ENCODE results near the gene ARHGEF26. TPM values are rescaled to one million over a fixed set of nuclear protein-coding genes. Genes with fewer than 3 reads are reported as not detected.

ARHGEF26 gene
- total RNA-seq, 1 experiment from 2014 or later = 13.7 TPM

DNA sequence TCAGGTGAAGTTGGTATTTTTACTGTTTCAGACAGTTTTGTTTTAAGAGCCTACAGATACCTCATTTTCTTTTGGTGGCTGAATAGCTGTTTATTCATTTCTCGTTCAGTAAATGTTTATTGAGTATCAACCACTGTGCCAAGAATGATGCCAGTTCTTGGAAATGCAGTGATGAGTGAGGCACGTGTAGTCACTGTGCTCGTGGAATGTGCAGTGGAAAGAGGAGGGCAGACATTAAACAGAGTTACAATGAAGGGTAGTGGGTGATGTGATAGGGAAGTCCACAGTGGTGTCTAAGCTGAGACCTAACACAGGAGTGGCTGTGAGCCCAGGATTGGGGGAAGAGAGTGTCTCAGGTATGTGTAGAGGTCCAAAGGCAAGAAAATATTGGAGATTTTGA, 73.7 kb downstream of the ARHGEF26 start:
- Histone ChIP-seq H3K18ac (ENCODE audit: insufficient read length, low read depth, low read length) (no peak overlapping the region), H3K27ac (ENCODE audit: insufficient read length, low read depth, low read length) (no peak overlapping the region), H3K4ac (ENCODE audit: low read depth, low read length) (no peak overlapping the region), H3K23ac (ENCODE audit: insufficient read length, low read depth, low read length) (no peak overlapping the region), H2BK120ac (ENCODE audit: low read depth, low read length, poor library complexity, severe bottlenecking) (no peak overlapping the region), H4K91ac (ENCODE audit: insufficient read length, low read depth, low read length) (no peak overlapping the region), H4K5ac (ENCODE audit: insufficient read length, low read depth, low read length) (no peak overlapping the region), H3K23me2 (ENCODE audit: insufficient read length, low read depth, low read length, poor library complexity, severe bottlenecking) (no peaks in the 10 kb centered on the region), H4K8ac (replicated peaks; ENCODE audit: insufficient read length, low read depth, low read length) (no peak overlapping the region), H3K9me3 (ENCODE audit: control insufficient read depth, low read depth, low read length) (no peaks in the 10 kb centered on the region), H3K79me1 (ENCODE audit: insufficient read depth, low read depth, low read length, poor library complexity, severe bottlenecking) (no peaks in the 10 kb centered on the region), H2AK5ac (ENCODE audit: insufficient read length, low read length) (no peak overlapping the region), H3K4me1 (ENCODE audit: insufficient read depth, low read length) (peaks cover 5% of the 10 kb centered on the region; the same call in 1 of the 2 replicates), H3K9ac (ENCODE audit: extremely low read depth, insufficient read length, low read length) (no peak overlapping the region), H3K27me3 (ENCODE audit: insufficient read depth, low read length) (no peaks in the 10 kb centered on the region), H3K4me2 (ENCODE audit: insufficient read depth, insufficient read length, low read length) (no peak overlapping the region), H2BK15ac (ENCODE audit: low read depth, low read length) (no peak overlapping the region), H3K79me2 (ENCODE audit: insufficient read depth, low read length) (no peaks in the 10 kb centered on the region), H4K20me1 (ENCODE audit: control insufficient read depth, insufficient read depth, insufficient read length) (no peaks in the 10 kb centered on the region), H2BK12ac (ENCODE audit: insufficient read length, low read depth, low read length) (no peak overlapping the region), H3K14ac (ENCODE audit: insufficient read depth, low read length) (no peak overlapping the region), H3T11ph (ENCODE audit: low read length) (no peak overlapping the region), H3K56ac (ENCODE audit: insufficient read length, low read depth, low read length) (no peak overlapping the region), H2BK5ac (ENCODE audit: insufficient read length, low read length) (no peak overlapping the region), H2AFZ (ENCODE audit: low read length) (no peak overlapping the region), H2BK20ac (ENCODE audit: low read depth, low read length, poor library complexity, severe bottlenecking) (no peak overlapping the region)
- Mint-ChIP-seq H3K27me3 (ENCODE audit: low read depth) (no peaks in the 10 kb centered on the region), H3K27ac (peak overlapping the region in 1 of 3 experiments; percentile 55; a peak in 2 of 7 replicates), H3K36me3 (ENCODE audit: insufficient read depth in 1 of 3, low read depth in 3 of 3) (peaks cover 21 to 28% (median 21%) of the 10 kb centered on the region in 3 experiments), H3K4me3 (no peak overlapping the region), H3K9me3 (peaks cover 0 to 3% of the 10 kb centered on the region in 2 experiments; a peak in 2 of 5 replicates), H3K4me1 (peaks cover 15 to 16% of the 10 kb centered on the region in 2 experiments)
- no CpG with 5 or more reads among the region's 3 CpGs for WGBS (ENCODE audit: extremely low coverage, insufficient read length, low lambda C conversion rate)
- TF ChIP-seq, protein P1, sequence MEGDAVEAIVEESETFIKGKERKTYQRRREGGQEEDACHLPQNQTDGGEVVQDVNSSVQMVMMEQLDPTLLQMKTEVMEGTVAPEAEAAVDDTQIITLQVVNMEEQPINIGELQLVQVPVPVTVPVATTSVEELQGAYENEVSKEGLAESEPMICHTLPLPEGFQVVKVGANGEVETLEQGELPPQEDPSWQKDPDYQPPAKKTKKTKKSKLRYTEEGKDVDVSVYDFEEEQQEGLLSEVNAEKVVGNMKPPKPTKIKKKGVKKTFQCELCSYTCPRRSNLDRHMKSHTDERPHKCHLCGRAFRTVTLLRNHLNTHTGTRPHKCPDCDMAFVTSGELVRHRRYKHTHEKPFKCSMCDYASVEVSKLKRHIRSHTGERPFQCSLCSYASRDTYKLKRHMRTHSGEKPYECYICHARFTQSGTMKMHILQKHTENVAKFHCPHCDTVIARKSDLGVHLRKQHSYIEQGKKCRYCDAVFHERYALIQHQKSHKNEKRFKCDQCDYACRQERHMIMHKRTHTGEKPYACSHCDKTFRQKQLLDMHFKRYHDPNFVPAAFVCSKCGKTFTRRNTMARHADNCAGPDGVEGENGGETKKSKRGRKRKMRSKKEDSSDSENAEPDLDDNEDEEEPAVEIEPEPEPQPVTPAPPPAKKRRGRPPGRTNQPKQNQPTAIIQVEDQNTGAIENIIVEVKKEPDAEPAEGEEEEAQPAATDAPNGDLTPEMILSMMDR (conservative IDR thresholded peaks at IDR 0.05) = no peak
- DNase-seq = no peak

Data from H9 (cell line).